GM23338 (cell line): ENCODE results near the gene NDUFB4. TPM values are rescaled to one million over a fixed set of nuclear protein-coding genes. Genes with fewer than 3 reads are reported as not detected.

Experiments used
- ATAC-seq: fragments of 200-7000 bp; cut with Tn5 transposase; 3 replicates; pipeline ENCODE4 v1.9.1; 2020
- DNase-seq: peaks from one replicate; pipeline ENCODE4 v3.0.0-alpha.2; 2015; ENCODE audit warnings: low spot score
- H2AFZ ChIP-seq: fragments of 200-600 bp; sonication (generic); 2 replicates; pipeline ENCODE4 v1.8.0; 2016; ENCODE audit warnings: antibody characterized with exemption, mild to moderate bottlenecking, moderate library complexity
- H3F3A ChIP-seq: fragments of 200-600 bp; sonication (generic); replicated peaks from 2 replicates; pipeline ENCODE4 v1.8.0; 2017; ENCODE audit warnings: antibody characterized with exemption, mixed run types, low read depth
- H3K27ac ChIP-seq: fragments of 200-600 bp; sonication (generic); 2 replicates; pipeline ENCODE4 v1.6.1; 2016; ENCODE audit warnings: low read depth
- H3K27me3 ChIP-seq: fragments of 200-600 bp; sonication (generic); 2 replicates; pipeline ENCODE4 v1.8.0; 2016; ENCODE audit warnings: mild to moderate bottlenecking, mixed run types, moderate library complexity; ENCODE audit not compliant: insufficient read depth
- H3K36me3 ChIP-seq: fragments of 200-600 bp; sonication (generic); 2 replicates; pipeline ENCODE4 v1.8.0; 2016; ENCODE audit warnings: mild to moderate bottlenecking; ENCODE audit not compliant: insufficient read depth
- H3K4me1 ChIP-seq: fragments of 200-600 bp; sonication (generic); 2 replicates; pipeline ENCODE4 v1.8.0; 2016; ENCODE audit warnings: mild to moderate bottlenecking, moderate library complexity; ENCODE audit not compliant: insufficient read depth
- H3K4me2 ChIP-seq: fragments of 200-600 bp; sonication (generic); 2 replicates; pipeline ENCODE4 v1.7.1; 2017; ENCODE audit warnings: mixed run types
- H3K4me3 ChIP-seq: fragments of 200-600 bp; sonication (generic); 2 replicates; pipeline ENCODE4 v1.6.1; 2016; ENCODE audit warnings: mixed run types
- H3K79me2 ChIP-seq: fragments of 200-600 bp; sonication (generic); replicated peaks from 2 replicates; pipeline ENCODE4 v1.8.0; 2017; ENCODE audit warnings: mild to moderate bottlenecking; ENCODE audit not compliant: insufficient read depth
- H3K9me2 ChIP-seq: fragments of 200-600 bp; sonication (generic); 2 replicates; pipeline ENCODE4 v1.8.0; 2017; ENCODE audit not compliant: insufficient read depth
- H4K20me1 ChIP-seq: fragments of 200-600 bp; sonication (generic); replicated peaks from 2 replicates; pipeline ENCODE4 v1.8.0; 2017; ENCODE audit warnings: mild to moderate bottlenecking; ENCODE audit not compliant: insufficient read depth
- H3K27ac Mint-ChIP-seq: 2 replicates; pipeline ENCODE4 v1.8.0; 2020; ENCODE audit warnings: inconsistent platforms, mild to moderate bottlenecking, moderate library complexity, mixed read lengths
- H3K27me3 Mint-ChIP-seq: 3 replicates; pipeline ENCODE4 v1.8.0; 2022; ENCODE audit warnings: low read depth, mild to moderate bottlenecking, moderate library complexity, mixed read lengths, inconsistent platforms; ENCODE audit not compliant: insufficient read depth, poor library complexity
- H3K36me3 Mint-ChIP-seq: 3 replicates; pipeline ENCODE4 v1.8.0; 2021; ENCODE audit warnings: low read depth, mild to moderate bottlenecking, inconsistent platforms, moderate library complexity, mixed read lengths
- H3K4me1 Mint-ChIP-seq: 3 replicates; pipeline ENCODE4 v1.8.0; 2020; ENCODE audit warnings: mild to moderate bottlenecking, inconsistent platforms, mixed read lengths
- H3K4me3 Mint-ChIP-seq: 3 replicates; pipeline ENCODE4 v1.8.0; 2021; ENCODE audit warnings: moderate library complexity, mild to moderate bottlenecking, inconsistent platforms, mixed read lengths
- H3K9me3 Mint-ChIP-seq: 3 replicates; pipeline ENCODE4 v1.8.0; 2020; ENCODE audit warnings: moderate library complexity, mild to moderate bottlenecking, inconsistent platforms, mixed read lengths
- CREB1 ChIP-seq: fragments of 250-450 bp; sonication (Bioruptor Pico); IDR thresholded peaks from 2 replicates; pipeline ENCODE4 v1.5.0; 2020; ENCODE audit warnings: low read depth, mild to moderate bottlenecking, moderate library complexity
- ETS1 ChIP-seq: IDR thresholded peaks from 2 replicates; pipeline ENCODE4 v1.6.1; 2016; ENCODE audit warnings: antibody characterized with exemption
- EZH2 ChIP-seq: fragments of 200-600 bp; sonication (generic); IDR thresholded peaks from one replicate; pipeline ENCODE4 v1.8.0; 2017; ENCODE audit warnings: antibody characterized with exemption, mild to moderate bottlenecking, low read depth; ENCODE audit not compliant: unreplicated experiment
- EZH2phosphoT487 ChIP-seq: fragments of 200-600 bp; sonication (generic); IDR thresholded peaks from one replicate; pipeline ENCODE4 v1.8.1; 2018; ENCODE audit warnings: antibody characterized with exemption; ENCODE audit not compliant: unreplicated experiment
- JUNB ChIP-seq: IDR thresholded peaks from one replicate; pipeline ENCODE4 v1.6.1; 2016; ENCODE audit warnings: antibody characterized with exemption; ENCODE audit not compliant: unreplicated experiment
- NANOG ChIP-seq: IDR thresholded peaks from 2 replicates; pipeline ENCODE4 v1.6.1; 2016; ENCODE audit warnings: antibody characterized with exemption, borderline replicate concordance
- POLR2AphosphoS5 ChIP-seq: IDR thresholded peaks from 2 replicates; pipeline ENCODE4 v1.6.1; 2016; ENCODE audit warnings: antibody characterized with exemption, low read depth
- STAT1 ChIP-seq: IDR thresholded peaks from one replicate; pipeline ENCODE4 v1.6.1; 2016; ENCODE audit warnings: antibody characterized with exemption; ENCODE audit not compliant: unreplicated experiment
- ZNF114 ChIP-seq: fragments of 250-450 bp; sonication (Bioruptor Pico); IDR thresholded peaks from 2 replicates; pipeline ENCODE4 v1.5.0; 2020; ENCODE audit warnings: mild to moderate bottlenecking, moderate library complexity
- ZNF331 ChIP-seq: fragments of 250-450 bp; sonication (Bioruptor Pico); IDR thresholded peaks from 2 replicates; pipeline ENCODE4 v1.5.0; 2020; ENCODE audit warnings: low read depth, mild to moderate bottlenecking, moderate library complexity
- polyA plus RNA-seq: library from polyadenylated mRNA; unstranded; fragments of >200 nt; fragmentation: Nextera tagmentation; extraction: Ambion mirVana; gene quantifications from 2 replicates; pipeline ENCODE4 v1.2.1, GENCODE V29; 2016
- total RNA-seq: library from RNA; depleted of rRNA; stranded (reverse); fragments of >200 nt; shearing (Covaris generic); gene quantifications from 2 replicates; pipeline ENCODE4 v1.2.3, GENCODE V29; 2014
- TF ChIP-seq, protein P1 (sequence below): fragments of 250-450 bp; sonication (Bioruptor Pico); IDR thresholded peaks from 2 replicates; pipeline ENCODE4 v1.5.0; 2020; ENCODE audit warnings: mild to moderate bottlenecking, moderate library complexity
- TF ChIP-seq, protein P2 (sequence below), 2 experiments: fragments of 200-600 bp in 1 of 2; sonication (generic) in 1 of 2; conservative IDR thresholded peaks; 2 replicates each; pipeline versions ENCODE4 v1.5.1 to v1.6.1; 2016 to 2017; ENCODE audit warnings: antibody characterized with exemption in 2 of 2, low read depth in 2 of 2, mild to moderate bottlenecking in 2 of 2, moderate library complexity in 1 of 2
- TF ChIP-seq, protein P3 (sequence below): IDR thresholded peaks from one replicate; pipeline ENCODE4 v1.6.1; 2018; ENCODE audit warnings: antibody characterized with exemption; ENCODE audit not compliant: unreplicated experiment

Gene NDUFB4
- total and polyA plus RNA-seq, 2 experiments from 2014 or later: 199 to 716 TPM

DNA sequence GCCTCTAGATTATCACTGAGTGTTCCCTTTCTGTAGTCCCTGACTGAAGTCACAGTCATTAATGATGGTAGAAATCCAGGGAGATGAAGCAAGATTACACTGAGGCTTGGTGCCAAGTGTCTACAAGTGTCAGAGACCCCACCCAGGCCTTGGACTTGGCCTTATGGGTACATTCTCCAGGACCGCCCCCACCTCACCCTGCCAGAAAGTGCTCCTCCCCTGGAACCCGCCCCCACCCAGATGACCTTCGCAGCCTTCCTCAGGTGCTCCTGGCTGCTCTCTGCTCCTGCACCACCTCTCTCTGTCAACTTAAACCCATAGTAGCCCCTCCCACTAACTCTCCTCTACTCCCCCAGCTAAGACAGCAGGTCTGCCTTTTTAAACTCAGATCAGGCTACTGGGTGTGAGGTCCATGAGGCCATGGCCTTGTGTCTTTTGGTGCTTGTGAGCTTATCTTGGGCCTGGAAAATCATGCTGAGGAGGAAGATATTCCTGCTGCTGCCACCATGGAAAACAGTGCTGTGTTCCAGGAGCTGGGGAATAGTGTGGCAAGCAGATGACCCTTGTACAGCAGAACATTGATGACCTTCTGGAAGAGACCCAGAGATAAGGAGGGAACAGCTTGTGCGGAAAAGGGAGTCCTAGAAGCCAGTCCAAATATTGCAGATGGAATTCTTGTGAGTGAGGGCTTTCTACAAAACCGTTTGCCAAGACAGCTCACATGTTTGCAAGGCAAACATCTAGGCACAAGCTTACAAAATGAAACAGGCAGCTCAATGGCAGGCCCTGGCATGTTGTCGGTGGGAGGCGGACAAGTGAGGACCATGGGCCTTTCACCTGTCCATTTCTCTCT, 40.3 kb upstream of the NDUFB4 start:
- Mint-ChIP-seq H3K9me3 (no peaks in the 10 kb centered on the region), H3K4me3 (no peak overlapping the region), H3K27ac (no peak overlapping the region), H3K4me1 (peaks cover 13% of the 10 kb centered on the region), H3K36me3 (no peaks in the 10 kb centered on the region), H3K27me3 (peaks cover 3% of the 10 kb centered on the region)
- H3F3A ChIP-seq: 0 out of 2 replicates have a peak, but pooled peaks cover 5% of the 10 kb centered on the region
- no peak overlapping the region for H3K27ac ChIP-seq
- ATAC-seq (no peak), DNase-seq (no peak)
- no peak overlapping the region for H3K4me2 ChIP-seq
- H3K9me2 ChIP-seq: peaks cover 13% of the 10 kb centered on the region
- H3K27me3 ChIP-seq: peaks cover 11% of the 10 kb centered on the region
- H3K36me3 ChIP-seq: no peaks in the 10 kb centered on the region
- no peaks in the 10 kb centered on the region for H4K20me1 ChIP-seq
- H3K4me3 ChIP-seq: no peak overlapping the region
- H2AFZ ChIP-seq: no peak overlapping the region
- TF ChIP-seq POLR2AphosphoS5 (no peak), EZH2phosphoT487 (no peak), EZH2 (no peak), JUNB (no peak), CREB1 (no peak), ZNF331 (CRISPR knock-in tag) (no peak), NANOG (no peak), ZNF114 (CRISPR knock-in tag) (no peak), STAT1 (no peak), ETS1 (no peak)
- TF ChIP-seq, protein P1, sequence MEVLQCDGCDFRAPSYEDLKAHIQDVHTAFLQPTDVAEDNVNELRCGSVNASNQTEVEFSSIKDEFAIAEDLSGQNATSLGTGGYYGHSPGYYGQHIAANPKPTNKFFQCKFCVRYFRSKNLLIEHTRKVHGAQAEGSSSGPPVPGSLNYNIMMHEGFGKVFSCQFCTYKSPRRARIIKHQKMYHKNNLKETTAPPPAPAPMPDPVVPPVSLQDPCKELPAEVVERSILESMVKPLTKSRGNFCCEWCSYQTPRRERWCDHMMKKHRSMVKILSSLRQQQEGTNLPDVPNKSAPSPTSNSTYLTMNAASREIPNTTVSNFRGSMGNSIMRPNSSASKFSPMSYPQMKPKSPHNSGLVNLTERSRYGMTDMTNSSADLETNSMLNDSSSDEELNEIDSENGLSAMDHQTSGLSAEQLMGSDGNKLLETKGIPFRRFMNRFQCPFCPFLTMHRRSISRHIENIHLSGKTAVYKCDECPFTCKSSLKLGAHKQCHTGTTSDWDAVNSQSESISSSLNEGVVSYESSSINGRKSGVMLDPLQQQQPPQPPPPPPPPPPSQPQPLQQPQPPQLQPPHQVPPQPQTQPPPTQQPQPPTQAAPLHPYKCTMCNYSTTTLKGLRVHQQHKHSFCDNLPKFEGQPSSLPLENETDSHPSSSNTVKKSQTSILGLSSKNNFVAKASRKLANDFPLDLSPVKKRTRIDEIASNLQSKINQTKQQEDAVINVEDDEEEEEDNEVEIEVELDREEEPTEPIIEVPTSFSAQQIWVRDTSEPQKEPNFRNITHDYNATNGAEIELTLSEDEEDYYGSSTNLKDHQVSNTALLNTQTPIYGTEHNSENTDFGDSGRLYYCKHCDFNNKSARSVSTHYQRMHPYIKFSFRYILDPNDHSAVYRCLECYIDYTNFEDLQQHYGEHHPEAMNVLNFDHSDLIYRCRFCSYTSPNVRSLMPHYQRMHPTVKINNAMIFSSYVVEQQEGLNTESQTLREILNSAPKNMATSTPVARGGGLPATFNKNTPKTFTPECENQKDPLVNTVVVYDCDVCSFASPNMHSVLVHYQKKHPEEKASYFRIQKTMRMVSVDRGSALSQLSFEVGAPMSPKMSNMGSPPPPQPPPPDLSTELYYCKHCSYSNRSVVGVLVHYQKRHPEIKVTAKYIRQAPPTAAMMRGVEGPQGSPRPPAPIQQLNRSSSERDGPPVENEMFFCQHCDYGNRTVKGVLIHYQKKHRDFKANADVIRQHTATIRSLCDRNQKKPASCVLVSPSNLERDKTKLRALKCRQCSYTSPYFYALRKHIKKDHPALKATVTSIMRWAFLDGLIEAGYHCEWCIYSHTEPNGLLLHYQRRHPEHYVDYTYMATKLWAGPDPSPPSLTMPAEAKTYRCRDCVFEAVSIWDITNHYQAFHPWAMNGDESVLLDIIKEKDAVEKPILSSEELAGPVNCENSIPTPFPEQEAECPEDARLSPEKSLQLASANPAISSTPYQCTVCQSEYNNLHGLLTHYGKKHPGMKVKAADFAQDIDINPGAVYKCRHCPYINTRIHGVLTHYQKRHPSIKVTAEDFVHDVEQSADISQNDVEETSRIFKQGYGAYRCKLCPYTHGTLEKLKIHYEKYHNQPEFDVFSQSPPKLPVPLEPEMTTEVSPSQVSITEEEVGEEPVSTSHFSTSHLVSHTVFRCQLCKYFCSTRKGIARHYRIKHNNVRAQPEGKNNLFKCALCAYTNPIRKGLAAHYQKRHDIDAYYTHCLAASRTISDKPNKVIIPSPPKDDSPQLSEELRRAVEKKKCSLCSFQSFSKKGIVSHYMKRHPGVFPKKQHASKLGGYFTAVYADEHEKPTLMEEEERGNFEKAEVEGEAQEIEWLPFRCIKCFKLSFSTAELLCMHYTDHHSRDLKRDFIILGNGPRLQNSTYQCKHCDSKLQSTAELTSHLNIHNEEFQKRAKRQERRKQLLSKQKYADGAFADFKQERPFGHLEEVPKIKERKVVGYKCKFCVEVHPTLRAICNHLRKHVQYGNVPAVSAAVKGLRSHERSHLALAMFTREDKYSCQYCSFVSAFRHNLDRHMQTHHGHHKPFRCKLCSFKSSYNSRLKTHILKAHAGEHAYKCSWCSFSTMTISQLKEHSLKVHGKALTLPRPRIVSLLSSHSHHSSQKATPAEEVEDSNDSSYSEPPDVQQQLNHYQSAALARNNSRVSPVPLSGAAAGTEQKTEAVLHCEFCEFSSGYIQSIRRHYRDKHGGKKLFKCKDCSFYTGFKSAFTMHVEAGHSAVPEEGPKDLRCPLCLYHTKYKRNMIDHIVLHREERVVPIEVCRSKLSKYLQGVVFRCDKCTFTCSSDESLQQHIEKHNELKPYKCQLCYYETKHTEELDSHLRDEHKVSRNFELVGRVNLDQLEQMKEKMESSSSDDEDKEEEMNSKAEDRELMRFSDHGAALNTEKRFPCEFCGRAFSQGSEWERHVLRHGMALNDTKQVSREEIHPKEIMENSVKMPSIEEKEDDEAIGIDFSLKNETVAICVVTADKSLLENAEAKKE (CRISPR knock-in tag): no peak
- TF ChIP-seq, protein P2, sequence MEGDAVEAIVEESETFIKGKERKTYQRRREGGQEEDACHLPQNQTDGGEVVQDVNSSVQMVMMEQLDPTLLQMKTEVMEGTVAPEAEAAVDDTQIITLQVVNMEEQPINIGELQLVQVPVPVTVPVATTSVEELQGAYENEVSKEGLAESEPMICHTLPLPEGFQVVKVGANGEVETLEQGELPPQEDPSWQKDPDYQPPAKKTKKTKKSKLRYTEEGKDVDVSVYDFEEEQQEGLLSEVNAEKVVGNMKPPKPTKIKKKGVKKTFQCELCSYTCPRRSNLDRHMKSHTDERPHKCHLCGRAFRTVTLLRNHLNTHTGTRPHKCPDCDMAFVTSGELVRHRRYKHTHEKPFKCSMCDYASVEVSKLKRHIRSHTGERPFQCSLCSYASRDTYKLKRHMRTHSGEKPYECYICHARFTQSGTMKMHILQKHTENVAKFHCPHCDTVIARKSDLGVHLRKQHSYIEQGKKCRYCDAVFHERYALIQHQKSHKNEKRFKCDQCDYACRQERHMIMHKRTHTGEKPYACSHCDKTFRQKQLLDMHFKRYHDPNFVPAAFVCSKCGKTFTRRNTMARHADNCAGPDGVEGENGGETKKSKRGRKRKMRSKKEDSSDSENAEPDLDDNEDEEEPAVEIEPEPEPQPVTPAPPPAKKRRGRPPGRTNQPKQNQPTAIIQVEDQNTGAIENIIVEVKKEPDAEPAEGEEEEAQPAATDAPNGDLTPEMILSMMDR (conservative IDR thresholded peaks at IDR 0.05; ENCODE audit: low read depth in 2 of 2): no peak
- TF ChIP-seq, protein P3, sequence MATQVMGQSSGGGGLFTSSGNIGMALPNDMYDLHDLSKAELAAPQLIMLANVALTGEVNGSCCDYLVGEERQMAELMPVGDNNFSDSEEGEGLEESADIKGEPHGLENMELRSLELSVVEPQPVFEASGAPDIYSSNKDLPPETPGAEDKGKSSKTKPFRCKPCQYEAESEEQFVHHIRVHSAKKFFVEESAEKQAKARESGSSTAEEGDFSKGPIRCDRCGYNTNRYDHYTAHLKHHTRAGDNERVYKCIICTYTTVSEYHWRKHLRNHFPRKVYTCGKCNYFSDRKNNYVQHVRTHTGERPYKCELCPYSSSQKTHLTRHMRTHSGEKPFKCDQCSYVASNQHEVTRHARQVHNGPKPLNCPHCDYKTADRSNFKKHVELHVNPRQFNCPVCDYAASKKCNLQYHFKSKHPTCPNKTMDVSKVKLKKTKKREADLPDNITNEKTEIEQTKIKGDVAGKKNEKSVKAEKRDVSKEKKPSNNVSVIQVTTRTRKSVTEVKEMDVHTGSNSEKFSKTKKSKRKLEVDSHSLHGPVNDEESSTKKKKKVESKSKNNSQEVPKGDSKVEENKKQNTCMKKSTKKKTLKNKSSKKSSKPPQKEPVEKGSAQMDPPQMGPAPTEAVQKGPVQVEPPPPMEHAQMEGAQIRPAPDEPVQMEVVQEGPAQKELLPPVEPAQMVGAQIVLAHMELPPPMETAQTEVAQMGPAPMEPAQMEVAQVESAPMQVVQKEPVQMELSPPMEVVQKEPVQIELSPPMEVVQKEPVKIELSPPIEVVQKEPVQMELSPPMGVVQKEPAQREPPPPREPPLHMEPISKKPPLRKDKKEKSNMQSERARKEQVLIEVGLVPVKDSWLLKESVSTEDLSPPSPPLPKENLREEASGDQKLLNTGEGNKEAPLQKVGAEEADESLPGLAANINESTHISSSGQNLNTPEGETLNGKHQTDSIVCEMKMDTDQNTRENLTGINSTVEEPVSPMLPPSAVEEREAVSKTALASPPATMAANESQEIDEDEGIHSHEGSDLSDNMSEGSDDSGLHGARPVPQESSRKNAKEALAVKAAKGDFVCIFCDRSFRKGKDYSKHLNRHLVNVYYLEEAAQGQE: no peak
- peaks cover 10% of the 10 kb centered on the region for H3K4me1 ChIP-seq
- H3K79me2 ChIP-seq: no peaks in the 10 kb centered on the region
